AG04450 (cell line): ENCODE data around the gene SIGMAR1. TPM values are rescaled to one million over a fixed set of nuclear protein-coding genes. Genes with fewer than 3 reads are reported as not detected.
A peak's percentile ranks its signal among the peaks of the same experiment; 100 is the strongest.

Experiments
- CTCF ChIA-PET: fragments of 300-600, 350-600 bp; formaldehyde crosslinking; extraction: SDS; loops from one replicate; lab custom pipeline; 2022; ENCODE audit warnings: antibody characterized with exemption, inconsistent platforms; lab: Charles Lee
- POLR2A ChIA-PET: fragments of 350-600 bp; formaldehyde crosslinking; extraction: SDS; loops from one replicate; lab custom pipeline; 2021; ENCODE audit warnings: antibody characterized with exemption, inconsistent platforms; lab: Yijun Ruan, JAX
- DNase-seq: peaks from one replicate; pipeline ENCODE4 v3.0.0-alpha.2; 2011; ENCODE audit warnings: low read depth, low spot score
- H3K27ac ChIP-seq: one replicate; pipeline ENCODE4 v1.5.1; 2012; ENCODE audit warnings: low read depth, low read length, control low read depth
- H3K27me3 ChIP-seq: one replicate; pipeline ENCODE4 v1.6.0; 2012; ENCODE audit warnings: low read length; ENCODE audit not compliant: control insufficient read depth, insufficient read depth
- H3K4me3 ChIP-seq: 2 replicates; pipeline ENCODE4 v1.5.1; 2011; ENCODE audit warnings: mild to moderate bottlenecking, low read depth, low read length, control low read depth
- H3K9me3 ChIP-seq: 2 replicates; pipeline ENCODE4 v1.5.1; 2012; ENCODE audit warnings: low read length; ENCODE audit not compliant: control insufficient read depth, insufficient read depth
- CTCF ChIP-seq: IDR thresholded peaks from 2 replicates; pipeline ENCODE4 v1.5.1; 2011; ENCODE audit warnings: low read depth, low read length, control low read depth, inconsistent platforms
- polyA plus RNA-seq: library from polyadenylated mRNA; depleted of rRNA; stranded (reverse); fragments of >200 nt; gene quantifications from 2 replicates; pipeline ENCODE4 v1.2.3, GENCODE V29; 2011

Gene SIGMAR1
- polyA plus RNA-seq, 1 experiment: 38.9 TPM

- H3K9me3 ChIP-seq: no peaks in the 10 kb centered on the region; the same call in 1 of the 2 replicates
- DNase-seq: no peak
- H3K27ac ChIP-seq: no peak overlapping the region
- TF ChIP-seq CTCF: no peak
- H3K27me3 ChIP-seq: peaks cover 14% of the 10 kb centered on the region
- POLR2A ChIA-PET: no interaction called here
- CTCF ChIA-PET: interaction anchor here (1.2 to 4.2 kb wide), 3 partner anchors 15 to 202 kb away, joined by 4 to 48 read pairs (median 8); no protein-coding TSS in a partner anchor
- H3K4me3 ChIP-seq: no peak overlapping the region
Measured at GRCh38 chr9:34606190-34606589, 31.4 kb downstream of the SIGMAR1 start.

- POLR2A ChIA-PET: no interaction called here
- Histone ChIP-seq H3K27me3 (peaks cover 31% of the 10 kb centered on the region), H3K9me3 (no peaks in the 10 kb centered on the region), H3K4me3 (no peak overlapping the region), H3K27ac (no peak overlapping the region)
- peak; percentile 95 for TF ChIP-seq CTCF
- peak; percentile 29 for DNase-seq
- CTCF ChIA-PET: interaction anchor here (0.5 to 4.2 kb wide), 41 partner anchors 8 to 1115 kb away, joined by 3 to 48 read pairs (median 6); partner anchors contain the start of genes DCTN3, GALT, RPP25L and SIGMAR1
Measured at GRCh38 chr9:34603610-34604231, 33.9 kb downstream of the SIGMAR1 start.

- no peak overlapping the region for H3K4me3 ChIP-seq
- H3K27ac ChIP-seq: no peak overlapping the region
- peaks cover 39% of the 10 kb centered on the region for H3K27me3 ChIP-seq
- POLR2A ChIA-PET: no interaction called here
- no peak for DNase-seq
- TF ChIP-seq CTCF: no peak
- H3K9me3 ChIP-seq: no peaks in the 10 kb centered on the region
- CTCF ChIA-PET: interaction anchor here (0.7 to 4.2 kb wide), 15 partner anchors 10 to 269 kb away, joined by 3 to 48 read pairs (median 11); partner anchors contain the start of genes DCTN3 and RPP25L
Measured at GRCh38 chr9:34601937-34602573, 35.5 kb downstream of the SIGMAR1 start.

- Histone ChIP-seq H3K9me3 (no peaks in the 10 kb centered on the region), H3K27ac (no peak overlapping the region), H3K4me3 (no peak overlapping the region), H3K27me3 (peaks cover 45% of the 10 kb centered on the region)
- no peak for TF ChIP-seq CTCF
- ChIA-PET POLR2A (no interaction called here), CTCF (interaction anchor here (1.0 to 3.1 kb wide), 3 partner anchors 9 to 197 kb away, joined by 3 to 12 read pairs (median 9); no protein-coding TSS in a partner anchor)
- no peak for DNase-seq
Measured at GRCh38 chr9:34600908-34601307, 36.7 kb downstream of the SIGMAR1 start.

GRCh38 chr9:34599546-34599945 is 38.0 kb downstream of the SIGMAR1 start:
- ChIA-PET POLR2A (no interaction called here), CTCF (interaction anchor here (1.1 to 3.1 kb wide), 2 partner anchors 12 to 52 kb away, joined by 3 to 9 read pairs; partner anchors contain the start of gene RPP25L)
- Histone ChIP-seq H3K27ac (no peak overlapping the region), H3K4me3 (no peak overlapping the region), H3K27me3 (peaks cover 42% of the 10 kb centered on the region), H3K9me3 (no peaks in the 10 kb centered on the region)
- no peak for DNase-seq
- no peak for TF ChIP-seq CTCF
